HepG2 (cell line): ENCODE results near the gene GP1BA. TPM values are rescaled to one million over a fixed set of nuclear protein-coding genes. Genes with fewer than 3 reads are reported as not detected.

Experiments
- AKAP8 ChIP-seq: sonication (generic); formaldehyde crosslinking; IDR thresholded peaks from 2 replicates; pipeline ENCODE4 v1.5.1; 2020; ENCODE audit warnings: mild to moderate bottlenecking, missing genetic modification reagents
- CREM ChIP-seq, 2 experiments: sonication (generic) in 1 of 2; formaldehyde crosslinking in 1 of 2; IDR thresholded peaks; 2 replicates each; pipeline versions ENCODE4 v1.4.0 to v1.6.1; 2016 to 2020; ENCODE audit warnings: antibody characterized with exemption in 1 of 2, mild to moderate bottlenecking in 1 of 2, missing genetic modification reagents in 1 of 2
- ELK4 ChIP-seq: sonication (generic); formaldehyde crosslinking; IDR thresholded peaks from 2 replicates; pipeline ENCODE4 v1.9.0; 2021; ENCODE audit warnings: missing genetic modification reagents, borderline replicate concordance
- FIP1L1 ChIP-seq: fragments of 200-400 bp; formaldehyde crosslinking; IDR thresholded peaks from 2 replicates; pipeline ENCODE4 v1.6.1; 2018; ENCODE audit warnings: low read depth, mild to moderate bottlenecking, low read length, moderate library complexity, borderline replicate concordance; ENCODE audit not compliant: insufficient read depth
- GATAD2A ChIP-seq: IDR thresholded peaks from 2 replicates; pipeline ENCODE4 v1.6.1; 2016
- IRX3 ChIP-seq: sonication (generic); formaldehyde crosslinking; IDR thresholded peaks from 2 replicates; pipeline ENCODE4 v1.8.1; 2023; ENCODE audit warnings: mild to moderate bottlenecking, low read depth, missing genetic modification reagents, borderline replicate concordance
- ISL2 ChIP-seq: sonication (generic); formaldehyde crosslinking; IDR thresholded peaks from 2 replicates; pipeline ENCODE4 v1.5.0; 2020; ENCODE audit warnings: missing genetic modification reagents
- LBX2 ChIP-seq: sonication (generic); formaldehyde crosslinking; IDR thresholded peaks from 2 replicates; pipeline ENCODE4 v1.5.0; 2020; ENCODE audit warnings: missing genetic modification reagents, mild to moderate bottlenecking, borderline replicate concordance
- MYPOP ChIP-seq: sonication (generic); formaldehyde crosslinking; IDR thresholded peaks from 2 replicates; pipeline ENCODE4 v1.8.1; 2023; ENCODE audit warnings: mild to moderate bottlenecking, moderate library complexity, missing genetic modification reagents
- RCOR2 ChIP-seq: IDR thresholded peaks from 2 replicates; pipeline ENCODE4 v1.6.1; 2016; ENCODE audit warnings: missing biosample characterization, missing genetic modification reagents
- SP5 ChIP-seq: IDR thresholded peaks from 2 replicates; pipeline ENCODE4 v1.6.1; 2016; ENCODE audit warnings: low read depth, borderline replicate concordance
- TBX3 ChIP-seq: fragments of 450-650 bp; IDR thresholded peaks from 2 replicates; pipeline ENCODE4 v1.6.1; 2017; ENCODE audit warnings: antibody characterized with exemption, mild to moderate bottlenecking, inconsistent platforms, borderline replicate concordance
- THYN1 ChIP-seq: sonication (generic); formaldehyde crosslinking; IDR thresholded peaks from 2 replicates; pipeline ENCODE4 v1.8.1; 2023; ENCODE audit warnings: low read depth, mild to moderate bottlenecking, moderate library complexity, missing genetic modification reagents, borderline replicate concordance
- ZBTB49 ChIP-seq: sonication (generic); formaldehyde crosslinking; IDR thresholded peaks from 2 replicates; pipeline ENCODE4 v1.4.0; 2020; ENCODE audit warnings: missing genetic modification reagents, borderline replicate concordance
- ZNF3 ChIP-seq: IDR thresholded peaks from 2 replicates; pipeline ENCODE4 v1.7.0; 2017; ENCODE audit warnings: inconsistent platforms
- ZNF503 ChIP-seq: sonication (generic); formaldehyde crosslinking; IDR thresholded peaks from 2 replicates; pipeline ENCODE4 v1.4.0; 2020; ENCODE audit warnings: missing genetic modification reagents
- ZNF576 ChIP-seq: sonication (generic); formaldehyde crosslinking; IDR thresholded peaks from 2 replicates; pipeline ENCODE4 v1.4.0; 2020; ENCODE audit warnings: mild to moderate bottlenecking, missing genetic modification reagents
- ZNF616 ChIP-seq: sonication (generic); formaldehyde crosslinking; IDR thresholded peaks from 2 replicates; pipeline ENCODE4 v1.5.0; 2020; ENCODE audit warnings: low read depth, mild to moderate bottlenecking, missing genetic modification reagents
- ZNF878 ChIP-seq: sonication (generic); formaldehyde crosslinking; IDR thresholded peaks from 2 replicates; pipeline ENCODE4 v1.8.1; 2023; ENCODE audit warnings: mild to moderate bottlenecking, missing genetic modification reagents, moderate library complexity
- polyA plus RNA-seq, 8 experiments: library from polyadenylated mRNA; depleted of rRNA in 3 of 8; stranded (reverse) in 7 of 8; unstranded in 1 of 8; fragments of >200 nt; fragmentation: Illumina TruSeq in 4 of 8; extraction: Trizol in 4 of 8; gene quantifications; 2 replicates each; pipeline versions ENCODE4 v1.2.1 to v1.2.3, GENCODE V29; 2011 to 2016; ENCODE audit warnings: low read depth in 4 of 8, missing spikeins in 1 of 8, mixed read lengths in 1 of 8; ENCODE audit not compliant: insufficient read depth in 1 of 8
- total RNA-seq, 5 experiments: library from RNA; depleted of rRNA; stranded (reverse); fragments of >200 nt; fragmentation: Illumina TruSeq; extraction: Trizol; gene quantifications; 2 replicates each; pipeline ENCODE4 v1.2.3, GENCODE V29; 2016; ENCODE audit warnings: low read depth in 1 of 5

GP1BA gene
- total and polyA plus RNA-seq, 2 of the 13 experiments (the other 11 are each of a cell fraction or from before 2014, with no cell fraction given) = not detected

GRCh38 chr17:4950075-4950745 lies 18.1 kb downstream of the GP1BA start (continued):
- TF ChIP-seq ZNF503 (no peak), AKAP8 (CRISPR knock-in tag) (0 out of 2 replicates have a peak, but pooled peaks have one; percentile 0), RCOR2 (CRISPR knock-in tag) (no peak; the same call in 1 of the 2 replicates), CREM (IDR thresholded peaks at IDR 0.05) (no peak), CREM (CRISPR knock-in tag; IDR thresholded peaks at IDR 0.05) (no peak), TBX3 (no peak), MYPOP (CRISPR knock-in tag) (peak; percentile 15; the same call in 1 of the 2 replicates), GATAD2A (CRISPR knock-in tag) (no peak), LBX2 (CRISPR knock-in tag) (no peak), FIP1L1 (no peak), ZBTB49 (CRISPR knock-in tag) (no peak), ISL2 (CRISPR knock-in tag) (no peak), ZNF878 (CRISPR knock-in tag) (no peak), ZNF616 (CRISPR knock-in tag) (no peak), SP5 (CRISPR knock-in tag) (no peak), ZNF3 (CRISPR knock-in tag) (no peak), IRX3 (no peak), THYN1 (CRISPR knock-in tag) (no peak), ELK4 (CRISPR knock-in tag) (no peak), ZNF576 (CRISPR knock-in tag) (no peak)
